ENCODE results near the gene BMERB1.
"Not testable (repeated sequence)": the region's sequence is repeated elsewhere in the genome, so short reads cannot be mapped to it uniquely, and the experiment has no call there.

The BMERB1 gene

GRCh38 chr16:15434425-15435215 lies at the start of gene BMERB1:
BMERB1 (plus strand) TSS chr16:15434588; CDS start chr16:15434654, 66 bp downstream.
- DNase-seq: peak; percentile 84

- not testable (repeated sequence) for DNase-seq
These were observed 46.3 kb upstream of the BMERB1 start for GRCh38 chr16:15388060-15388459.

GRCh38 chr16:15389916-15390315 lies 44.5 kb upstream of the BMERB1 start:
- DNase-seq: not testable (repeated sequence)

GRCh38 chr16:15393025-15393424 lies 41.4 kb upstream of the BMERB1 start:
- not testable (repeated sequence) for DNase-seq

- peak; percentile 68 for DNase-seq
These were observed 38.5 kb upstream of the BMERB1 start, which contains the start of gene MPV17L for GRCh38 chr16:15395631-15396508. MPV17L (plus strand) TSS chr16:15395754; CDS start chr16:15395898, 144 bp downstream.

- not testable (repeated sequence) for DNase-seq
These were observed 37.9 kb upstream of the BMERB1 start for GRCh38 chr16:15396509-15396829.

GRCh38 chr16:15396948-15397594 lies 37.3 kb upstream of the BMERB1 start:
- no peak for DNase-seq

- no peak for DNase-seq
These were observed 35.6 kb upstream of the BMERB1 start for GRCh38 chr16:15398618-15399316.

GRCh38 chr16:15399317-15399716 lies 35.1 kb upstream of the BMERB1 start:
- no peak for DNase-seq

GRCh38 chr16:15400314-15400713 lies 34.1 kb upstream of the BMERB1 start:
- not testable (repeated sequence) for DNase-seq

- no peak for DNase-seq
These were observed 32.4 kb upstream of the BMERB1 start for GRCh38 chr16:15401972-15402371.

GRCh38 chr16:15403392-15403995 lies 30.9 kb upstream of the BMERB1 start:
- no peak for DNase-seq

- DNase-seq: not testable (repeated sequence)
These were observed 30.3 kb upstream of the BMERB1 start for GRCh38 chr16:15404091-15404490.

GRCh38 chr16:15404792-15405191 lies 29.6 kb upstream of the BMERB1 start:
- no peak for DNase-seq

- not testable (repeated sequence) for DNase-seq
These were observed 26.6 kb upstream of the BMERB1 start for GRCh38 chr16:15407756-15408155.

GRCh38 chr16:15409476-15409875 lies 24.9 kb upstream of the BMERB1 start:
- not testable (repeated sequence) for DNase-seq

- DNase-seq: no peak
These were observed 18.8 kb upstream of the BMERB1 start for GRCh38 chr16:15415511-15415985.

GRCh38 chr16:15417197-15417596 lies 17.2 kb upstream of the BMERB1 start:
- no peak for DNase-seq

GRCh38 chr16:15418206-15418605 lies 16.2 kb upstream of the BMERB1 start:
- DNase-seq: no peak

GRCh38 chr16:15421696-15422095 lies 12.7 kb upstream of the BMERB1 start:
- not testable (repeated sequence) for DNase-seq

GRCh38 chr16:15422222-15422621 lies 12.2 kb upstream of the BMERB1 start:
- DNase-seq: no peak

GRCh38 chr16:15425861-15426260 lies 8.5 kb upstream of the BMERB1 start:
- no peak for DNase-seq
